Omental fat pad (tissue), 4 donors: ENCODE results near the gene FGF6. TPM values are rescaled to one million over a fixed set of nuclear protein-coding genes. Genes with fewer than 3 reads are reported as not detected.

ENCODE experiments used
- ATAC-seq: fragments of 150-250 bp; one replicate; pipeline ENCODE4 v1.9.1; 2016; ENCODE audit warnings: mild to moderate bottlenecking, moderate library complexity; ENCODE audit not compliant: low FRiP score
- DNase-seq: peaks from one replicate; pipeline ENCODE4 v3.0.0-alpha.2; 2019; ENCODE audit warnings: low spot score
- CTCF ChIP-seq, 3 donors: fragments of 450-650 bp; IDR thresholded peaks; one replicate each; pipeline ENCODE4 v1.5.1; 2016 to 2017; ENCODE audit warnings: antibody characterized with exemption in 3 of 3, mild to moderate bottlenecking in 3 of 3, moderate library complexity in 2 of 3
- total RNA-seq, 4 donors: library from RNA; depleted of rRNA; stranded (reverse); fragments of >200 nt; gene quantifications; one replicate each; pipeline ENCODE4 v1.1.0, GENCODE V29; 2016

FGF6 gene
- not detected for total RNA-seq

GRCh38 chr12:4445156-4446101 lies at the start of gene FGF6:
Gene FGF6, minus strand, starts transcription at chr12:4445815. Its CDS starts 245 bp downstream, at chr12:4445570.
- TF ChIP-seq CTCF (IDR thresholded peaks at IDR 0.05) = no peak
- DNase-seq = no peak
- ATAC-seq = no peak

- ATAC-seq (no peak), DNase-seq (no peak)
- TF ChIP-seq CTCF (IDR thresholded peaks at IDR 0.05) = no peak
These were observed 45.4 kb upstream of the FGF6 start for GRCh38 chr12:4490973-4491372.

GRCh38 chr12:4489556-4489955 lies 43.9 kb upstream of the FGF6 start:
- DNase-seq = no peak
- no peak for ATAC-seq
- no peak for TF ChIP-seq CTCF (IDR thresholded peaks at IDR 0.05)

- ATAC-seq (no peak), DNase-seq (no peak)
- TF ChIP-seq CTCF (IDR thresholded peaks at IDR 0.05) = no peak
These were observed 41.4 kb upstream of the FGF6 start for GRCh38 chr12:4486980-4487379.

- TF ChIP-seq CTCF (IDR thresholded peaks at IDR 0.05) = no peak
- no peak for DNase-seq
- no peak for ATAC-seq
These were observed 40.6 kb upstream of the FGF6 start for GRCh38 chr12:4486049-4486699.

GRCh38 chr12:4483885-4484823 lies 38.5 kb upstream of the FGF6 start:
- ATAC-seq (no peak), DNase-seq (no peak)
- TF ChIP-seq CTCF (IDR thresholded peaks at IDR 0.05) = no peak
